Stimulated activated CD4-positive, alpha-beta T cell treated with anti-CD3 and anti-CD28 coated beads, Interleukin-12 subunit alpha, Interleukin-12 subunit beta, amount 100 ng/mL, for 48 hours (primary cell): ENCODE data around the gene DAPP1.
"Not testable (repeated sequence)": the region's sequence is repeated elsewhere in the genome, so short reads cannot be mapped to it uniquely, and the experiment has no call there.

Experiments
- DNase-seq, 3 donors: peaks; one replicate each; pipeline ENCODE4 v3.0.0-alpha.2; 2020; ENCODE audit warnings: low read depth in 2 of 3, low spot score in 1 of 3

The DAPP1 gene

DNA sequence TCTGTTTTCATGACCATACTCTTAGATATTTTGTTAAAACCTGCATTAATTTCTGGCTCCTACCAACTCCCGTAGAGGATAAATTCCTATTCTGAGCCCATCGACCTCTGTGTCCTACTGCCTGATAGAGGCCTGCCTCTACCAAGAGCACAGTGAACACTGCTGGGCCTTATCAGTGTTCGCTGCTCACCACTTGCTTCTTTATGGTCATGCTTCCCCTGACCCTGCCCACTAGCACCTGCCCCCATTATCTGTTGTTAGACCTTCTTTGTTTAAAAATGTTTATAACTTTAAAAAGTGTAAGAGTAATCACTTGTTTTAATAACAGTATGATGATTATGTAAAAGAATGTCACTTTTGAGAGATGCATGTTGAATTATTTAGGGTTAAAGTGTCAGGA lies 6.1 kb downstream of the DAPP1 start:
- no peak for DNase-seq

DNA sequence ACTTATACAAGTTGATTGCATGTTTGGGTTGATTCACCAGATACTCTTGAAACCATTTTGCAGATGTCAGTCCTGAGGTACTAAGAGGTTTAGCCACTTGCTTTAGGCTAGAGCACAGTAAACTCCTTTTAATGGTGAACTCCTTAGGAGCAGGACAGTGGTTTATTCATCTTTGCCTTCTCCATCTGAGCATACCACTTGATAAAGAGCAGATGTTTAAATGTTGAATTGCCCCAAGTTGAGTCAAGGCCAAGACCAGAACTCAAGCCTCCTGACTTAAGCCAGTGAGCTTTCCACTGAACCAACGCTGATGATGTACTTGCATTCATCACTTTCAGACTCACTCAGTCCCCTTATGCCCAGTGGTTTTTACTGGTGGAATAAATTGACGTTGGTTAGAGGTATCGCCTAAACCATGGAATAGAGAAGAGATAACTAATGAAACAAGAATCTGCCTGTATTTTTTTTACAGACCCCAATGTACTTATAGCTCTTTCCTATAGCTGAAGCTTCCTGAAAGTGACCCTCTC lies 7.5 kb downstream of the DAPP1 start:
- no peak for DNase-seq

DNA sequence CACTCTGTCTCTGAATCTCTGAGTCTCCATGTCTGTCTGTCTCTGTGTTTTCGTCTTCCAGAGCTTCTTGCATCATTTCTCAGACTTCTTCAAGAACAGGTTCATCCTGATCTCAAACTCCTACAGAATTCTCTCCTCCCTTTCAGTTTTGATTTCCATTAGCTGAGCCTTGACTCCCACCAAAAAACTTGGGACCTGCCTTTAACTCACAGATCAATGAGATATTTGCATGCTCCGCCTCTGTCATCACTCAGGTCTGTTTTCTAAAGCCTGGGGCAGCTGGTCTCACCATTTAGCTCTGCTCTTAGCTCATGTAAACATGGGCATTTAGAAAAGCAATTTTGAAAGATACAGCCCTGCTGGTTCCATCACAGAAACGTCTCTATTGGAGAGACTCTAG lies 8.6 kb downstream of the DAPP1 start:
- no peak for DNase-seq

DNA sequence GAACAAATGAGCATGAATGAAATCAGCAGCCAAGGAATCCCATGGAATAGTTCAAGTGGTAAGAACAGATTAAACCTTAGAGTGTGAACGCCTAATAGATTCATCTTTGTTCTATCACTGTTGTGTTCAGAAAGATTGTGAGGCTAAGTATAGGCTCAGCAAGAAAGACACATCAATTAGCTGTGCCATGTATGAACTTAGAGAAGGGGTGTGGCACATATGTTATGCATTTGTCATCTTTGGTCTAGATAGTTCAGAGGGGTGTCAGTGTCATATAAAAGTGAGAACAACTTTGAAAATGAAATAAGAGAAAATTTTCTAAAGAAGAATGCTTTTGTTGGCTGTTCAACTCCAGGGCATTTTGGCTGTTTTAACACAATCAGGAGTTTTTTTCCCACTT lies 9.4 kb downstream of the DAPP1 start:
- DNase-seq, result no peak

DNA sequence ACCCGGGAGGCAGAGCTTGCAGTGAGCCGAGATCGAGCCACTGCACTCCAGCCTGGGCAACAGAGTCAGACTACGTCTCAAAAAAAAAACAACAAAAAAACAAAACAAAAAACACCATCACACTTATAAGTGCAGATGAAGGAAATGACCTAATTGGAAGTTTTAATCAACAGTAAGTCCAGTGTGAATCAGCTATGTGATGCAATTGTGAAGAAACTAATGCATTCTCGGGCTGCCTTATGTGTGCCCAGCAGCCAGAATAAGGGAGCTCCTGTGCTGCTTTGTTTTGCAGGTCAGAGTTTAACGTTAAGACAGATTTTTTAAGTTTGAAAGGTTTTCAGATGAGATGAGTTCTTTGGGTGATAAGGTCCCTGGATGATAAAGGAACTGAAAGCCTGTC lies 10.8 kb downstream of the DAPP1 start:
- no peak for DNase-seq

DNA sequence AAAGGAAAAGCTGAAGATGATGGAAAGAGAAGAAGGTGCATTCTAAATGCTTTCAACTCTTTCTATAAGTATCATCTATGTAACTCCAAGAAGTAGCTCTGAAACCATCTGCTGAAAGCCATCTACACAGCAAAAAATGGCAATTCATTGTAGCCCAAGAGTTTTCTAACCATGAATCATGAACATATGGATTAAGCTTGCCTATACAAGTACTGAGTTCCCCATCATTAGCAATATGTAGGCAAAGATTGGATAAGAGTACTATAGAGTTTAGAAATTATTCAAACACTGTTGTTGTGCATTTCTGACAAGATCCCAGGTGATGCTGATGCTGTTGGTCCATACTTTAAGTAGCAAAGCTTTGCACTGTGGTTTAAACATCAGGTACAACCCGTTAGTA lies 11.2 kb downstream of the DAPP1 start:
- DNase-seq, result no peak

DNA sequence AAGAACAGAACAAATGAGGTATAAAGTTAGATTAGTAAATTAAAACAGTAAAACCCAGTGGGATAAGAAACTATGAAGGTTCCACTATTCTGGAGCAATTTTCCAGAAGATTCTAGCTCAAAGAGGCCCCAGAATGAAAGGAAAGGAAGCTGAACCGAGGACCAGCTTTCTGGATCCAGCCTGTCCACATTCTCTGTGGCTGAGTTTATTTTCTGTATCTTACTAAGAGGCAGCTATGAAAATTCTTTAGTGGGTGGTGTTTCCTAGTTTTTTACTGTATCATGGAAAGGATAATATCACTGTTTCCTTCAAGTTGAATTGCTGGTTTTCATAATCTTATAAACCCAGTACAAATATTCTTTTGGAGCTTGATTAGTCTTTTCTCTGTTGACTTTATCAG lies 11.8 kb downstream of the DAPP1 start:
- DNase-seq, result no peak

DNA sequence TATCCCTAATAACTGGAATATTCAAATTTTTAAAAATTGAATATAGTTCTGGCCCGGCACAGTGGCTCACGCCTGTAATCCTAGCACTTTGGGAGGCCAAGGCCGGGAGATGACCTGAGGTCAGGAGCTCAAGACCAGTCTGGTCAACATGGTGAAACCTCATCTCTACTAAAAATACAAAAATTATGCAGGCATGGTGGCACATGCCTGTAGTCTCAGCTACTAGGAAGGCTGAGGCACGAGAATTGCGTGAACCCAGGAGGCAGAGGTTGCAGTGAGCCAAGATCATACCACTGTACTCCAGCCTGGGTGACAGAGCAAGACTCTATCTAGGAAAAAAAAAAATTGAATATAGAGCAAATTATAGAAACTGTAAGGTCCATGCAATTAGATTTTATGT lies 13.4 kb downstream of the DAPP1 start:
- not testable (repeated sequence) for DNase-seq

DNA sequence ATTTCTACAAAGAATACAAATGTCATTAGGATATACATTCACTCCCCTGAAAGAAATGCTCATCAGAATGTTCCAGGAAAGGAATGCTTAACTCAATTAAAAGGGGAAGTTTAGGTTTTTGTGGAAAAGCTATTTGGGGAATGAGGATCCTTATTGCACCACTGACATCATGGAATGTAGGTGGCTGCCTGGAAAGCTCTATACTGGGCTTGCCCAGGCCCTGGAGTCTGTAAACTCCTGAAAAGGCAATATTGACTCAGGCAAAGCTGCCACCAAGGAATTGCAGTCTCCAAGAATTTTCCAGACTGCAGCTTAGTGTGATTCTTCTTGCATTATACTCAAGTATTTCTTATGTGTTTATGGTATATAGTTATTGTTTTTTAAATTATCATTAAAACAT lies 15.7 kb downstream of the DAPP1 start:
- DNase-seq, result no peak

DNA sequence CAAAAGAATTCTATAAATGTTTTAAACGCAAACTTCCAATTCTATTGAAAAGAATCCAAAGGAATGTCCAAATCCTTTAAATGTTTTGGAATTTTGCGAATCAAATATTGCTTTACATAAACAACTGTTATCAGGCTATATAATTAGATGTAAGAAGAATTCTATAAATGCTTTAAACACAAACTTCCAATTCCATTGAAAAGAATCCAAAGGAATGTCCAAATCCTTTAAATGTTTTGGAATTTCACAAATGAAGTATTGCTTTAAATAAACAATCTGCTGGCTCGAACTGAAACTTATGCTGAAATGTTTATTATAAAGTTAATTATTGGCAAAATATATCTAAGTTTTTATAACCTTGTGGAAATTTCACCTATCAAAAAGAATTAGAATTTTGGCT lies 16.1 kb downstream of the DAPP1 start:
- DNase-seq, result no peak

DNA sequence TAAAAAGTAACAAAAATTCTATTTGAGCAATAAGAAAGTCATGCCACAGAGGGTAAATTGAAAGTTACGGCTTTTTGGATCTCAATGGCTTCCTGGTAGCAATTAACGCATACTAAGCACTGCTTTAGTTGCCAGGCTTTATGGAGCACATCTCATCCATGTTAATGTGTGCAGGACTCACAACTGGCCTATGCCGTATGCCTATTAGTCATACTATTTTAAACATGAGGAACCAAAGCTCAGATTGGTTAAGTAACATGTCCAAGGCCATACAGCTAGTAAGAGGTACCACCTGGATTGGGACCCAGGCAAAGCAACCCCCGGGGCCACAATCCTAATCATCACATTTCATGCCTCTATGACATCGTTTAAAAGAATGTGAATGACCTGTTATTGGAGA lies 17.1 kb downstream of the DAPP1 start:
- no peak for DNase-seq

DNA sequence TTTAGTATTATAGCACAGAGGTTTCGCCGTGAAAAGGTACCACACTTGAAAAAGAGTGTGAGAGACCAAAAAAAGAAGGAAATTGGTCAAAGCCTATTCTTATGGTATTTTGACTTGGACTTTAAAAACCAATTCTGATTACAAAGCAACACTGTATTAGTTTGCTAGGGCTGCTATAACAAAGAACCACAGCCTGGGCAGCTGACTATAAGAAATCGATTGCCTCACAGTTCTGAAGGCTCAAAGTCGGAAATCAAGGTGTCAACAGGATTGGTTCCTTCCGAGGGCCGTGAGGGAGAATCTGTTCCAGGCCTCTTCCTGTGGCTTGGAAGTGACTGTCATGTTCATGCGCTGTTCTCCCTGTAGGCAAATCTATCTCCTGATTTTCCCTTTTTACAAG lies 17.9 kb downstream of the DAPP1 start:
- DNase-seq, result no peak

DNA sequence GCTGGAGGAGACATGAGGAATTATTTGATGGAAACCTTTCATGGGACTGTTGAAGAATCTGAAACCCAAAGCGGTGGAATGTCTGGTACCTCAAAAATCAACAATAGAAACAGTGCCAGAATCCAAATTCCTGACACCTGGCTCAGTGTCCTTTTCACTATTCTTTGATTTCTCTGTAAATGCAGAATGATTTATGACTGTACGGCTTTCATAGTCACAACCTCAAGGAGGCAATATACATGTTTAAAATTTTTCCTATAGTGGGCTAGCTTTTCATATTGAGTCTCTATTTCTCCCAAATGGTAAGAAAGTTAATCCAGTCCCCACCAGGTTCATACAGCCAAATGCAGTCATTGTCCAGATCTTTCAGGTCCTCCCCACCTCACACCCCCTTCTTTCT lies 19.3 kb downstream of the DAPP1 start:
- no peak for DNase-seq

DNA sequence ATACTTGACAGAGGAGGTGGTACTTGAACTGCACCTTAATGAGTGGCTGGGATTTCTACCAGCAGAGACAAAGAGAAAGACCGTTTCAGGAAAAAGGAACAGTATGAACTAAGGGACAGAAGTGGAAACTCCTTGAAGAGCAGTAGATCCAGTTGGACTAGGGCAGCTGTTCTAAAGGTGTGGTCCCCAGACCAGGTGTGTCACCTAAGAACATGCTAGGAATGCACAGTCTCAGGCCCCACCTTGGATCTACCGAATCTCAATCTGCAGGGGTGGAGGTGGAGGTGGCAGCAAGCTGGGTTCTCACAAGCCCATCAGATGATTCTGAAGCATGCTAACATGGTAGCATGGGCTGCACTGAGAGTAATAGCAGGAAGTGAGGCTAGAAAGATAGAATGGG lies 22.3 kb downstream of the DAPP1 start:
- no peak for DNase-seq

DNA sequence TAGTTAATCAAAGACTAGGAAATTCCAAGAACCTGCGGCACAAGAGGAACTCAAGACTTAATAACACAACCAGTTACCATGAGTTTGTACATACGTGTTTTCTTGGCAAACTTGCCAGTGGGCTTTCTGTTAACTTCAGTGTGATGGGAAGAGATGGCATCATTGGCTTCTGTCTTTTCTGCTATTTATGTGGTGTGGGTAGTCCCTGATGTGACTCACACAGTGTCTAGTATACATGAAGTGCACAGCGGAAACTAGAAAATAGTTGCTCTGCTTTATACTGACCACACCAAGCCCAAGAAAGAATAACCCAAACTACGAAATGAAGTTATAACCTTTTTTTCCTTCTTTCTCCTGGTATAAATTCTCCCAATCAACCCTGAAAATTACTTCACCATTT lies 24.5 kb downstream of the DAPP1 start:
- DNase-seq, result no peak

DNA sequence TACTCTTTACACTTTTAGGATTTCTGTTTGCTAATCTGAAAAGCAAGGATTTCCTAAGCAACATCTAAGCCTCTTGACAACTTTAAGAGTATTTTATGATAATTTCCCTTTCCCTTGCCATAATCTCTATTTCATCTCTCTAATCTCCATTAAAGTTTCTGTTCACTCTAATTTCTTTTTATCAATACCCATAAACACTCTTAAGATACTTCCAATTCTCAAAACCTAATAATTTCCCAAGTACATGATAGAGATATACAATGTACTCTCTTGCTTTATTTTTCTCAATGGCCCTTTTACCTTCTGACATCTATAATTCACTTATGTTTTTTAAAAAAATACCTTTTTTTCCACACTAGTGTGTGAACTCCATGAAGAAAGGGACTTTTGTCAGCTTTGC lies 26.8 kb downstream of the DAPP1 start:
- no peak for DNase-seq

DNA sequence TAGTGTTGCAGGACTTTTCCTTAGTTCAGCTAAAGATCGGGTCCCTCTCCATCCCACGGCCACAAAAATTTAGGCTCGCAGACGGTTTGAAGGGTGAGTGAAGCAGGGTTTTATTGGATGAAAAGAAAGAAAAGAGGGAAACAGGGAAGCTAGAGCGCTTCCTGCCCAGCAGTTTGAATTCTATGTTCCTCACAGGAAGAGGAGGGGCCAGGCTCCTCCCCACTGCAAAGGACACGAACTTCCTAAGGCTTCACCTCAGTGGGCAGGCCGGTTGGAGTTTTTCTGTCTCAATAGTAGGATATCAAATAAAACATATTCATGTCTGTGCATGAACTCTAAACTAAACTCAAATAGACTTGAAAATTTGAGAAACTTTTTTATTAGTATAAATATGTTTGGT lies 27.4 kb downstream of the DAPP1 start:
- DNase-seq, result no peak

DNA sequence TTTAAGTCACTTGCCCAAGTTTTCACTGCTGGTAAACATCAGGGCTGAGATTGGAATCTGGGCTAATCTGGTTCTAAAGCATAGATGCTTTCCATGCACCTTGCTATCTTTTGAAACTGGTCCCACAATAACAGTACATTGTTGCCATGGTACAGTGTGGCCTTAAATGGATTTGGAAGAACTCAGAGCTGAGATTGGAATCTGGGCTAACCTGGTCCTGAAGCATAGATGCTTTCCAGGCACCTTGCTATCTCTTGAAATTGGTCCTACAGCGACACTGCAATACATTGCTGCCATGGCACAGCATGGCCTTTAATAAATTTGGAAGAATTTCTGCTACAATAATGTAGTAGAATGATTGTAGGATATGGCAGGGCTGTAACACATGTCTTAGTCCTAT lies 28.6 kb downstream of the DAPP1 start:
- no peak for DNase-seq

DNA sequence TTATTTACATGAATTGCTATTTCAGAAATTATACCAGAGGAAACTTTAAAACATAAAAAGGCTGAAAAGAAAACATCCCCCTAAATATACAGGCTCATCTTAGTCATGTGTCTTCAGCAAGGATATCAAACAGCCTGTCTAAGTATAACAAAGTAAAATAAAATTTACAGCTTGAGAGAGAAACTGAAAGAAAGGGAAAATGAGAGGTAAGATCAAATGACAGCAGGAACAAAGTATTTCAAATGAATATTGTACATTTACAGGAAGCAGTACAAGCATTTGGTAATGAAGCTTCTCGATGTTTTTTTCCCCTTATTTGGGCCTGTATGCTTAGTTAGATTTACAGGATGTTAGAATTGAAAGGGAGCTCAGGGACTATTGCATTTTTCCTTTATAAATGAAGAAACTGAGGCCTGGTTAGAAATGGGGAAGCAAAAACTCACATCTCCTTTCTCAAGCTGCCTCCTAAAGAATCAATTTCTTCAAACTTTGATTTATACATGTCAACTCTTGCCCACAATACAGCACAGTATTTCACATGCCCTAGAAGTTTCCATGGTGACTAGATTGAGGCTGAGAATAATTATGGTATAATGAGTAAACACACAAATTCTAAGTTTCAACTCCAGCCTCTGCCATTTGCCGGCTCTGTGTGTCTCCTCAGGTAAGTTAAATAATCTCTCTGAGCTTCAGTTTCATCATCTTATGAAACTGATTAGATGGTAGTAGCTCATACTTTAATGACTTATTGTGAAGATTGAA lies 29.3 kb downstream of the DAPP1 start:
- DNase-seq, result no peak

DNA sequence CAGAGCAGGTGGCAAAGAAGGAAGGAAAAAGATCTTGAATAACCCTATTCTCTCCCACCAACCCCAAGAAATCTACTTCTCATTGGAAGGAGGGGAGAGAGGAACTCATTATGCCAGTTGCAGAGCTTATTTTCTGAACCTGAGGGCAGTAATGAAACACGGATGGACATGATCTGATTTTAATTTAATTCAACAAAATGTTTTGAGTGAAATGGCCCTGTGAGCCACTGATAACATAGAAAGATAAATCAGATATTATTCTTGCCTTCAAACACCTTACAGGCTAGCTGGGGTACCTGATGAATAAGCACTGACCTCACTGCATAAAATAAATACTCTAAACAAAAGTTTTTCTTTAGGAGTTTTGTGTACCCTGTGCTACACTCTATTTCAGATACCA lies 30.3 kb downstream of the DAPP1 start:
- DNase-seq, result no peak

DNA sequence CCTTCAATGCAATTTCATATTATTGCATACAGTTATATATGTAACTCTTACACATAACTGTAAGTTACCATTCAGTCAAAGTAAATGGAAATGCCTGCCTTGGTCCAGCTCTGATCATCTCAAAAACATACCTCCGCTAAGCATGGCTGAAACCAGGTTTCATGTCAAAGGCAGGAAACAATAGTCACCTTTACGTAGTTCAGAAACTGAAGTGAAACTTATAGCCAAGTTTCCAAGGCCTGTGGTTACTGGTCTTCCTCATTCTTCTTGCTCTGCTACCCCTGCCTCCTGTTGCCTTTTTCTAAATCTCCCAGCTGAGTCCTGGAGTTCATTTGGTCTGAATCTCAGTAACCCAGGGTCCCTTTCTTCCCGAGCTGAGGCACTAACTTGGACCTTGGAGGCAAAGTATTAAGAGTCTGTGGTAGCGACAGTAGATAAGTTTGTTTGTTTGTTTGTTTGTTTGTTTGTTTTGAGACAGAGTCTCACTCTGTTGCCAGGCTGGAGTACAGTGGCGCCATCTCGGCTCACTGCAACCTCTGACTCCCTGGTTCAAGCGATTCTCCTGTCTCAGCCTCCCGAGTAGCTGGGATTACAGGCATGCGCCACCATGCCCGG lies 30.8 kb downstream of the DAPP1 start:
- no peak for DNase-seq

DNA sequence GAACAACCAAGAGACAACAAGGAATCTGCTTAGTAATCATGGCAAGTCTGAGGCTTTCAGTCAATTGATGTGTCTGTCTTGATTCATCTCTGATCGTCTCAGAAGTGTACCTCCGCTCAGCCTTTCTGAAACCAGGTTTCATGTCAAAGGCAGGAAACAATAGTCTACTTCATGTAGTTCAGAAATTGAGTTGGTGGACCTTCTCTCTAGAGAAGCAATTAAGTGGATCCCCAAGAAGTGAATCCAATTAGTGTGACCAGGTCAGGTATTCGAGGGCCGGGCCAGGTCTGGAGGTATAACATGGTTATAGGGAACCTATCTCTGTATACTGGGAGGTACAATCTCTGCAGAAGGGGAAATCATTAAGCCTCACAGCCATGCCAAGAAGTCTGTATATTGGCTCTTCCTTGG lies 32.0 kb downstream of the DAPP1 start:
- no peak for DNase-seq

DNA sequence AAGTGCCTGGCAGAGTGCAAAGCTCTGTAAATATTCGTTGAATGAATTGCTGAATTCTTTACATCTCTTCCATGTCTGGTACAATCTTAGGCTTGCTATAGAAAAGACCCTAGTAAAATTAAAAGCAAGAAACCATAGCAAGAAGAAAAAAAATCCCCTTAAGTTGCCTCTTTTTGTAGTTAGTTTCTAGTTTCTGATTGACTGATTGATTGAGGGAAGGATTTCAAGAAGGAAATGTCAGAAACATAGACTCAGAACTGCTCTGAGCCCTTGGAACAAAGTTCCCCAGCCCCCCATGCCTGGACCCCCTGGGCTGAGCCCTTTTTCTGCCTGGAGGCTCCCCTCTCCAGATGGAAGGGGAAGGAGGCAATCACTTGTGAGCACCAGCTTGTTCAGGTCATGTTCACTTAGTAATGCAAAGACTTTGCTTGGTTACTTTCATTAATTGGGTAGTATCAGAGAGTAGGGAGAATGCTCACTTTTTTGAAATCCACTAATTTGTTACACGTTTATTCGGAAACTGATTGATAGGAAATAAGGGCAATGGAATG lies 35.6 kb downstream of the DAPP1 start:
- DNase-seq, result no peak
